Psoas muscle (tissue), 8 donors: ENCODE measurements around the gene MCL1. TPM values are rescaled to one million over a fixed set of nuclear protein-coding genes. Genes with fewer than 3 reads are reported as not detected.
"Not testable (repeated sequence)": the region's sequence is repeated elsewhere in the genome, so short reads cannot be mapped to it uniquely, and the experiment has no call there.

ENCODE experiments used
- ATAC-seq, 4 donors: fragments of 200-7000 bp; cut with Tn5 transposase; one replicate each; pipeline ENCODE4 v1.9.1; 2020; ENCODE audit warnings: moderate library complexity in 3 of 4, mild to moderate bottlenecking in 2 of 4
- DNase-seq, 2 donors: peaks; one replicate each; pipeline ENCODE4 v3.0.0-alpha.2; 2020
- H3K27ac ChIP-seq: fragments of 200-600 bp; one replicate; pipeline ENCODE4 v1.8.0; 2022
- H3K27me3 ChIP-seq, 3 donors: fragments of 200-600 bp in 1 of 3; one replicate each; pipeline versions ENCODE4 v1.6.1 to v1.8.0; 2013 to 2022; ENCODE audit warnings: low read length in 2 of 3, mild to moderate bottlenecking in 2 of 3, moderate library complexity in 1 of 3; ENCODE audit not compliant: insufficient read depth in 3 of 3
- H3K36me3 ChIP-seq, 2 donors: fragments of 200-600 bp in 1 of 2; one replicate each; pipeline versions ENCODE4 v1.6.1 to v1.8.0; 2013 to 2022; ENCODE audit warnings: low read depth in 1 of 2, mild to moderate bottlenecking in 1 of 2, moderate library complexity in 1 of 2; ENCODE audit not compliant: insufficient read depth in 1 of 2
- H3K4me1 ChIP-seq: fragments of 200-600 bp; one replicate; pipeline ENCODE4 v1.8.0; 2022
- H3K4me3 ChIP-seq: fragments of 200-600 bp; one replicate; pipeline ENCODE4 v1.8.0; 2022; ENCODE audit warnings: mild to moderate bottlenecking
- H3K9me3 ChIP-seq: fragments of 200-600 bp; one replicate; pipeline ENCODE4 v1.8.0; 2022
- CTCF ChIP-seq: fragments of 200-600 bp; IDR thresholded peaks from one replicate; pipeline ENCODE4 v1.8.0; 2022; ENCODE audit warnings: antibody characterized with exemption
- WGBS, 3 donors: extraction: QIAGEN DNeasy Blood & Tissue Kit; methylation state at CpG; one replicate each; pipeline versions ENCODE4 v1.1.6 to v1.1.7; 2013; 5-methylcytosine and 5-hydroxymethylcytosine counted together
- intact Hi-C, 2 donors: fragments of 100-400 bp; cut with DNase I; formaldehyde crosslinking; loops; one replicate each; pipeline versions ENCODE4 v1.11.0 to v1.14.2; 2022
- polyA plus RNA-seq, 3 donors: library from polyadenylated mRNA; stranded (reverse); fragments of 200-250 nt; gene quantifications; one replicate each; pipeline ENCODE4 v1.2.3, GENCODE V29; 2013
- total RNA-seq, 4 donors: library from RNA; stranded (reverse); fragmentation: NEBNext Ultra II Directional in 2 of 4; extraction: Animal tissue kit (Norgen Biotek cat#: 25700) in 2 of 4; gene quantifications; one replicate each; pipeline versions ENCODE4 v1.2.1 to v1.2.4, GENCODE V29; 2021 to 2023
- donor health status: healthy with polysubstance abuse.
- donor health status: DM: no; HTN: no; CAD: no; lungs with moderate emphysema.
- donor health status: Bipolar disorder and iron deficiency.
- donor health status: healthy.
- donor health status: DM: yes; HTN: yes; CAD: no.
- donor health status: DM: no; HTN: no; CAD: no.
- donor health status: DM: no; HTN: no; CAD: no.
- donor health status: DM: yes; HTN: yes; CAD: no.

The MCL1 gene
- total and polyA plus RNA-seq, 7 donors: 97.2 to 192 (median 128) TPM

- DNase-seq: no peak
- H3K4me1 ChIP-seq: peaks cover 14% of the 10 kb centered on the region
- H3K36me3 ChIP-seq: peaks cover 0 to 18% of the 10 kb centered on the region in 2 donors
- no peak for TF ChIP-seq CTCF
- intact Hi-C loops: no loop called here
- WGBS, 3 donors: 92 to 97% (median 92%) methylated on average over 3 of the region's 3 CpGs
- H3K9me3 ChIP-seq: no peaks in the 10 kb centered on the region
- H3K4me3 ChIP-seq: no peak overlapping the region
- H3K27me3 ChIP-seq: no peaks in the 10 kb centered on the region
- H3K27ac ChIP-seq: peak overlapping the region; percentile 70
- no peak for ATAC-seq
Observed at GRCh38 chr1:150612014-150612345, 32.6 kb upstream of the MCL1 start.

DNA sequence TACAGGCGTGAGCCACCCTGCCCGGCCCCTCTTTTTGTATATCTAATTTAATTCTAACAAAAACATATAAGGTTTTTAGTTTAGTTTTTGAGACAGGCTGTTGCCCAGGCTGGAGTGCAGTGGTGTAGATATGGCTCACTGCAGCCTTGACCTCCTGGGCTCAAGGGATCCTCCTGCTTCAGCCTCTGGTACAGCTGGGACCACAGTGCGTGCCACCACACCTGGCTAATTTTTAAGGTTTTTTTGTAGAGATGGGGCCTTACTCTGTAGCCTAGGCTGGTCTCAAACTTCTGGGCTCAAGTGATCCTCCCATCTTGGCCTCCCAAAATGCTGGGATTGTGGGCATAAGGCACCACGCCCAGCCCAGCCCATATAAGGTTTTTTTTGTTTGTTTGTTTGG lies 31.2 kb upstream of the MCL1 start:
- intact Hi-C loops: no loop called here
- Histone ChIP-seq H3K9me3 (no peaks in the 10 kb centered on the region), H3K4me1 (peaks cover 14% of the 10 kb centered on the region), H3K36me3 (peaks cover 0 to 7% of the 10 kb centered on the region in 2 donors), H3K4me3 (no peak overlapping the region), H3K27ac (peak overlapping the region; percentile 70), H3K27me3 (no peaks in the 10 kb centered on the region)
- TF ChIP-seq CTCF: no peak
- DNase-seq (no peak), ATAC-seq (no peak)
- 97 to 99% (median 98%) methylated on average over 4 of the region's 4 CpGs for WGBS, 3 donors

DNA sequence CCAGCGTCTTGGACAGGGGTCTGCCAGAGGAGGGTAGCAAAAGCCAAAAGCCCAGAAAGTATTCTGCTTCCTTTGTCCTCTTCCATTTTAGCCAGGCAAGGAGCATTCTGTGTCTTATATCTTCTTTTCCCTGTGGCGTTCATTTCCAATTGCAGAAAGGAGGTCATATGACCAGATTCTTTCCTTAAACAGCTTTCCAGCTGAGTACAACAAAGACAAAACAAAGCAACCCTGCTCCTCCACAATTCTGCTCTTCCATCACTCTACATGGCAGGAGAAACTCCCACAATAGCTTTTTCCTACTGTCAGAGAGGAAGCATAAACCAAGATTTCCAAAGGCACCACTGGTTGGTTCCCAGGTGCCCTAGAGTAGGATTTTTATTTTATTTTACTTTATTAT lies 30.3 kb upstream of the MCL1 start:
- H3K4me1 ChIP-seq: peaks cover 19% of the 10 kb centered on the region
- whole genome bisulfite sequencing, 3 donors: 37 to 51% (median 46%) methylated on average over 2 of the region's 2 CpGs
- intact Hi-C loops: no loop called here
- no peaks in the 10 kb centered on the region for H3K27me3 ChIP-seq
- no peak overlapping the region for H3K4me3 ChIP-seq
- TF ChIP-seq CTCF: no peak
- H3K27ac ChIP-seq: no peak overlapping the region
- DNase-seq (no peak), ATAC-seq (no peak)
- no peaks in the 10 kb centered on the region for H3K9me3 ChIP-seq
- no peaks in the 10 kb centered on the region for H3K36me3 ChIP-seq

DNA sequence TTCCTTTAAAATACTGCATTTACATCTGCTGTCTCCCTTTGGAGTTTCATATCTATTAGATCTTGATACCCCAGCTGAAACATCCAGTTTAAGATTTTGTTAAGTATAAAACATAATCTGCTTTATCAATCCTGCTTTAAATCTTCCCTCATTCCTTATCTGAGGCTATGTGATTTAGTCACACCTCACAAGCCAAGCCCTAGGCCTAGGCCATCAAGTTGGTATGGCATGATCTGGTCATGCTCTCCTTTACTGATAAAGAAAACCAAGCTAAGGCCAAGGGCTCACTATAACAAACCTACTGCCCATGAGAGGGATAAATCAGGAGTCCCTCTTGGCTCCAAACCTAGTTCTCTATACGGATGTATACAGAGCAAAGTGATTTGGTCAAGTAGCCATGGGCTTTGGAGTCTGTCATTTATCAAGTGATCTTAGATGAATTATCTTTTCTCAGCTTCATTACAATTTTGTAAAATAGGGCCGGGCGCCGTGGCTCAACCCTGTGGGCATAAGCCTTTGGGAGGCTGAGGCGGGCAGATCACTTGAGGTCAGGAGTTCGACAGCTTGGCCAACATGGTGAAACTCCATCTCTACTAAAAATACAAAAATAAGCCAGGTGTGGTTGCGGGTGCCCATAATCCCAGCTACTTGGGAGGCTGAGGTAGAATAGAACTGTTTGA lies 27.2 kb upstream of the MCL1 start:
- no peak for ATAC-seq
- Histone ChIP-seq H3K27ac (no peak overlapping the region), H3K36me3 (no peaks in the 10 kb centered on the region), H3K9me3 (no peaks in the 10 kb centered on the region), H3K4me1 (peaks cover 9% of the 10 kb centered on the region), H3K27me3 (no peaks in the 10 kb centered on the region), H3K4me3 (no peak overlapping the region)
- TF ChIP-seq CTCF: no peak
- DNase-seq: no peak
- WGBS, 3 donors: 84 to 93% (median 90%) methylated on average over 7 of the region's 7 CpGs
- intact Hi-C loops: no loop called here

- ATAC-seq, H3K4me3 ChIP-seq, DNase-seq, intact Hi-C loops, H3K27me3 ChIP-seq, H3K9me3 ChIP-seq, H3K4me1 ChIP-seq, H3K36me3 ChIP-seq: not testable (repeated sequence)
- peak overlapping the region; percentile 65 for H3K27ac ChIP-seq
- 95 to 97% (median 97%) methylated on average over 3 of the region's 3 CpGs for WGBS, 3 donors
Observed at GRCh38 chr1:150605451-150605731, 26.0 kb upstream of the MCL1 start.
